ENCODE results near the gene LRP5. TPM values are rescaled to one million over a fixed set of nuclear protein-coding genes. Genes with fewer than 3 reads are reported as not detected.

LRP5 gene
- total and polyA plus RNA-seq, 9 of the 15 experiments (the other 6 are each of a cell fraction or from before 2014, with no cell fraction given): 0.48 to 44.2 (median 13.5) TPM

DNA sequence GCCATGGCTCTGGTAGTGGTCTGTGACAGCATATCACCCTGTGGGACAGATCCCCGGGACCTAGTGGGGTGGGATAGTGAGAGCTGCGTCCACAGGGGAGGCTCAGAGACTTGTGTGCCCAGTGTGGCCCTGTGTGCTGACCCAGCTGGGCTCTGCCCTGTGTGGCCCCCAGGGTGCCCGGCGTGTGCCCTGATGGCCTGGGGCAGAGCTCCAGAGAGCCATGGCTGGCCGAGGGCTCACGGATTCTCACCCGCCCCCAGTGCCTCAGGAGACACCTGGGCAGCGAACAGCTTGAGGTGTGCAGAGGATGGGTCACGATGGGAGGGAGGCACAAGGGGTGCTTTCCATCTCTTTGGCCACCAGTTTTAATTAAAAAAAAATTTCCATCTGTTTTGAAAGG lies 11.8 kb downstream of the LRP5 start:
- CTCF ChIA-PET (ENCODE audit: low intra/inter-chr PET ratio): no interaction called here

DNA sequence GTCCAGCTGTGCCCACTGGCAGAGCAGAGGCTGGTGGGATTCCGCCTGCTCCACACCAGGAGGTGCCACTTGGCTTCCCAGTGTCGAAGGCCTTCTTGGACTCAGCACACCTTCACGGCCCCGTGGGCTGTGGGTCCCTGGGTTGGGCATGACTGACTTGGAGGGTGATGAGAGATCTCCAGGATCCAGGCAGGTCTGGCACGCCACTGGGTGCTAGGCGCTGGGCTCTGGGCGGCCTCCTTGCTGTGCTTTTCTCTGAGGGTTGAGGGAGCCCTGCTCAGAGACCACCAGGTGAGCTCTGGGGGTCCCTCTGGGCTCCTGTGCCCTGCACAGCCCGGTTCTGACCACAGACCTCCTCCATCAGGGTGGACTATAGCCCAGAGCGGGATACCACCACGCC lies 12.3 kb downstream of the LRP5 start:
- WGBS (ENCODE audit: insufficient coverage, low coverage, missing lambda C conversion rate): 91% methylated on average over 7 of the region's 10 CpGs
- intact Hi-C loops (cut with micrococcal nuclease): no loop called here

More for the DNA sequence above, 11.8 kb downstream of the LRP5 start:
- DNase-seq (ENCODE audit: extremely low read depth in 1 of 4, low spot score in 3 of 4): no peak
- Histone ChIP-seq H3K36me3 (ENCODE audit: control insufficient read depth, insufficient read depth, low read length) (peaks cover 27% of the 10 kb centered on the region; the same call in 1 of the 3 replicates), H2AFZ (ENCODE audit: low read depth, low read length) (no peak overlapping the region), H3K27ac (ENCODE audit: extremely low read depth, low read depth, low read length) (no peak overlapping the region), H4K20me1 (replicated peaks; ENCODE audit: control insufficient read depth, insufficient read depth, low read length) (peaks cover 30% of the 10 kb centered on the region), H3K4me2 (ENCODE audit: insufficient read depth, low read length) (no peak overlapping the region), H3K79me2 (ENCODE audit: control insufficient read depth, insufficient read depth, low read length) (peaks cover 77% of the 10 kb centered on the region), H3K4me3 (no peak overlapping the region), H3K9me3 (replicated peaks; ENCODE audit: control insufficient read depth, insufficient read depth, low read depth, low read length) (no peaks in the 10 kb centered on the region), H3K27me3 (ENCODE audit: control insufficient read depth in 2 of 2, insufficient read depth in 2 of 2, low read length in 2 of 2) (no peaks in the 10 kb centered on the region), H3K9ac (ENCODE audit: insufficient read depth in 1 of 2, low read depth in 2 of 2, low read length in 2 of 2) (no peak overlapping the region), H3K4me1 (replicated peaks in 1 of 2; ENCODE audit: control insufficient read depth in 2 of 2, insufficient read depth in 2 of 2, low read length in 2 of 2) (peaks cover 0 to 35% of the 10 kb centered on the region in 2 experiments; a peak in 1 of 5 replicates), H3K9me1 (ENCODE audit: control insufficient read depth, insufficient read depth, low read length) (peaks cover 3% of the 10 kb centered on the region)
- TF ChIP-seq JUN (IDR thresholded peaks at IDR 0.05; ENCODE audit: borderline replicate concordance, low read depth, low read length) (no peak), JUN (CRISPR knock-in tag; IDR thresholded peaks at IDR 0.05; ENCODE audit: borderline replicate concordance) (no peak), POLR2G (IDR thresholded peaks at IDR 0.05; ENCODE audit: low read depth, low read length) (peak; percentile 35; the same call in 1 of the 2 replicates)
- WGBS (ENCODE audit: insufficient coverage, low coverage, missing lambda C conversion rate): 84% methylated on average over 9 of the region's 9 CpGs
- no peak for FAIRE-seq
- intact Hi-C loops (cut with micrococcal nuclease) (no loop called here), in situ Hi-C loops (cut with MboI) (no loop called here)
- BruUV-seq (replicated peaks): no TSS peak
- no peak for ATAC-seq
- POLR2A ChIA-PET: interaction anchor here (0.7 to 2.3 kb wide), 6 partner anchors 8 to 67 kb away, joined by 3 to 14 read pairs (median 4); no protein-coding TSS in a partner anchor

More for the DNA sequence above, 12.3 kb downstream of the LRP5 start:
- Histone ChIP-seq H3K27me3 (ENCODE audit: control insufficient read depth in 2 of 2, insufficient read depth in 2 of 2, low read length in 2 of 2) (no peaks in the 10 kb centered on the region), H3K9ac (ENCODE audit: insufficient read depth in 1 of 2, low read depth in 2 of 2, low read length in 2 of 2) (no peak overlapping the region), H3K4me3 (no peak overlapping the region), H4K20me1 (replicated peaks; ENCODE audit: control insufficient read depth, insufficient read depth, low read length) (peaks cover 30% of the 10 kb centered on the region), H3K27ac (ENCODE audit: extremely low read depth, low read depth, low read length) (no peak overlapping the region), H2AFZ (ENCODE audit: low read depth, low read length) (no peak overlapping the region), H3K9me3 (replicated peaks; ENCODE audit: control insufficient read depth, insufficient read depth, low read depth, low read length) (no peaks in the 10 kb centered on the region), H3K4me2 (ENCODE audit: insufficient read depth, low read length) (no peak overlapping the region), H3K36me3 (ENCODE audit: control insufficient read depth, insufficient read depth, low read length) (peaks cover 31% of the 10 kb centered on the region; the same call in 2 of the 3 replicates), H3K79me2 (ENCODE audit: control insufficient read depth, insufficient read depth, low read length) (peaks cover 78% of the 10 kb centered on the region), H3K9me1 (ENCODE audit: control insufficient read depth, insufficient read depth, low read length) (peaks cover 3% of the 10 kb centered on the region), H3K4me1 (replicated peaks in 1 of 2; ENCODE audit: control insufficient read depth in 2 of 2, insufficient read depth in 2 of 2, low read length in 2 of 2) (peaks cover 0 to 35% of the 10 kb centered on the region in 2 experiments; a peak in 2 of 5 replicates)
- BruUV-seq (replicated peaks): no TSS peak
- in situ Hi-C loops (cut with MboI): no loop called here
- DNase-seq (ENCODE audit: extremely low read depth in 1 of 4, low spot score in 3 of 4) (no peak), ATAC-seq (no peak), FAIRE-seq (no peak)
- TF ChIP-seq POLR2G (IDR thresholded peaks at IDR 0.05; ENCODE audit: low read depth, low read length): 0 out of 2 replicates have a peak, but pooled peaks have one; percentile 14
- TF ChIP-seq, protein P1, sequence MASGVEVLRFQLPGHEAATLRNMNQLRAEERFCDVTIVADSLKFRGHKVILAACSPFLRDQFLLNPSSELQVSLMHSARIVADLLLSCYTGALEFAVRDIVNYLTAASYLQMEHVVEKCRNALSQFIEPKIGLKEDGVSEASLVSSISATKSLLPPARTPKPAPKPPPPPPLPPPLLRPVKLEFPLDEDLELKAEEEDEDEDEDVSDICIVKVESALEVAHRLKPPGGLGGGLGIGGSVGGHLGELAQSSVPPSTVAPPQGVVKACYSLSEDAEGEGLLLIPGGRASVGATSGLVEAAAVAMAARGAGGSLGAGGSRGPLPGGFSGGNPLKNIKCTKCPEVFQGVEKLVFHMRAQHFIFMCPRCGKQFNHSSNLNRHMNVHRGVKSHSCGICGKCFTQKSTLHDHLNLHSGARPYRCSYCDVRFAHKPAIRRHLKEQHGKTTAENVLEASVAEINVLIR (CRISPR knock-in tag; IDR thresholded peaks at IDR 0.05): no peak
- ChIA-PET POLR2A (interaction anchor here (0.7 to 2.3 kb wide), 4 partner anchors 10 to 67 kb away, joined by 3 to 14 read pairs (median 3); no protein-coding TSS in a partner anchor), CTCF (ENCODE audit: low intra/inter-chr PET ratio) (no interaction called here)

Data from K562 (cell line).